Caki2 (cell line): ENCODE data around the gene GSTK1. TPM values are rescaled to one million over a fixed set of nuclear protein-coding genes. Genes with fewer than 3 reads are reported as not detected.
A peak's percentile ranks its signal among the peaks of the same experiment; 100 is the strongest.

Experiments used
- DNase-seq: peaks from one replicate; pipeline ENCODE4 v3.0.0-alpha.2; 2015; ENCODE audit warnings: low read depth
- in situ Hi-C: cut with HindIII; loops from 2 replicates; pipeline ENCODE4 v1.10.0; 2016; ENCODE audit warnings: low sequenced_read_pairs, low pct_unique_long_range_greater_than_20kb, mixed read lengths
- total RNA-seq: library from RNA; depleted of rRNA; stranded (reverse); fragments of >200 nt; shearing (Covaris generic); gene quantifications from 2 replicates; pipeline ENCODE4 v1.2.3, GENCODE V29; 2014; ENCODE audit warnings: low replicate concordance

The GSTK1 gene
- total RNA-seq, 1 experiment from 2014 or later: 161 TPM

GRCh38 chr7:143236408-143236990 lies 26.7 kb upstream of the GSTK1 start:
- in situ Hi-C loops: no loop called here
- no peak for DNase-seq

DNA sequence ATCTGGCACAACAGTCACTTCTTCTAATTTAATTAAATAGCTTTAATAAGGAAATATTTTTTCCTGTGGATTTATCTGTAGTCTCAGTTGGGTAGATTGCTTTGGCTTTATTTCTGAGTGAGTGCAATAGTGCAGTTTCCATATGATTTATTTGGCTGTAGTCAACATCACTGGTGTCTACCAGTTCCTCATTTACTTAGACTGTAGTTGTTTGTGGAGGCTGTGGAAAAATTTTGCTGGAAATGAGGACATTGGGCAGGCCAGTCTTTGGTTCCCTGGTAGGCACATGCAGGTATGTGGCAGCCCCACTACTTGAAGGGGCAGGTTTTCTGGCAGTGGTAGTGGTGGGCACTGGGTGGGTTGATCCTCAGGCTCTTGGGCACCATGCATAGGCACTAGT lies 25.9 kb upstream of the GSTK1 start:
- in situ Hi-C loops: no loop called here

GRCh38 chr7:143238289-143238980 lies 24.8 kb upstream of the GSTK1 start:
- in situ Hi-C loops: no loop called here
- DNase-seq: no peak

More for the DNA sequence above, 25.9 kb upstream of the GSTK1 start:
- no peak for DNase-seq

DNA sequence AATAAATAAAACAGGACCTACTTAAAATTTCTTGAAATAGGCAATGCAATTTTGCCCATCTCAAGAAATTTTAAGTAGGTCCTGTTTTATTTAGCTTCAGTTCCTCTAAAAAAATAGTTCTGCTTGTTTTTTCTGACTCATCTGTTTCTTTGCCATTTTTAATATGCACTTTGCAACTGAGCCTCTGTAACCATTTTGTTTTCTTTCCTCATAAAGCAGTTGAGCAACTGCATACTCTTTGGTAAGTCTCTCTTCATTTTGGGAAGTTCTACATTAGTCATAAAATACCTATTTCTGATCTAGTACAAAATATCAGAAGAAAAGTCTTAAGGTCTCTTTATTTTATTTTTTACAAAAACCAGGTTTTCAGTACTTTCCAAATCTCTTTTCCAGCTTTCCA lies 23.4 kb upstream of the GSTK1 start:
- no peak for DNase-seq
- in situ Hi-C loops: no loop called here

GRCh38 chr7:143240291-143241168 lies 22.7 kb upstream of the GSTK1 start:
- in situ Hi-C loops: no loop called here
- DNase-seq: peak; percentile 46

DNA sequence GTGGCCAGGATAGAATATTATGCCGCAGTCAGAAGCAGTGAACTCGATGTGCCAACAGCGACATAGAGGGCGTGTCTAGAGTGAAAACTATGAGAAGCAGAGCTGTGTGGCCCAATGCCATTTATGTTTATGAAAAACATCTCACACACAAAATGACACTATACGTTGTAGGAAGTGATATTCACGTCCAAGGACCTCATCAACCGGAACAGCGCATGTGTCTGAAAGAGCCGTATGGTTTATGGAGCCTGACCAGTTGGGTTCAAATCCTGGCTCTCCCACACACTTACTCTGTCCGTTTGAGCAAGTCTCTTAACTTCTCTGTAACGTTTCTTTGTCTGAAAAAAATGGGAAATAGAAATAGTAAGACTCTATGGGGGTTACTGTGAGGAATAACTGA lies 20.9 kb upstream of the GSTK1 start:
- in situ Hi-C loops: no loop called here
- no peak for DNase-seq

DNA sequence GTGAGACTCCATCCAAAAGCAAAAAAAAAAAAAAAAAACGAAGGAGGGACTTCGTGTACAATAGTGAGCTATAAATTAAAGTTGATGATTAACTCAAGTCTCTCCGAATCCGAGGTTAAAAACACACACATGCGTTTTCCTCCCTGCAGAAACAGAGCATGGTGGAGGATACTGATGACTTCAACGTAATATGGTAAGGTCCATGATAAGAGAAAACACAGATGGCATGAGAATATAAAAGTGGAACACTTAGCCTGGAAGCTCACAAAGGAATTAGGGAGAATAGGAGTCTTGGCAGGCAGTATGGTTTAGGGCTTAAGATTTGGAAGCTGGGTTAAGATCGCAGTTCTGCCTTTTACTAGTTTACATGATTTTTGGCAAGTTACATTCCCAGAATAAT lies 20.1 kb upstream of the GSTK1 start:
- in situ Hi-C loops: no loop called here
- DNase-seq: no peak

DNA sequence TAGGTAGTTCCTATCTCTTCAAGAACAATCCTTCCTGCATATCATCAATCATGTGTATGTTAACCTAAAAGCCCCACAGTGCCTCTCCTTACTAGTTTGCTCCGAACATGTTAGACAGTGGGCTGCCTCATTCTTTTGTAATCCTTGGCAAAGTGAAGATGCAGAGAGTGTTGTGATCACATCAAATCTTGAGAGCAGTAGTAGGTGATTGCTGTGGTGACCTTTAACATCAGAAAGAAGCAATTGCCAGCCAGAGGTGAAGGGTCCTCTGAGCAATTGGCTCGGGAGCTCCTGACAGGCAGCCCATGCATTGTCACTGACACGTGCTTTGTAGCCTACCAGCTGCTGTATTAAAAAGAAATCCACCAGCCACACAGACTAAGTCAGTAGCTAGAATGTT lies 19.6 kb upstream of the GSTK1 start:
- DNase-seq: no peak
- in situ Hi-C loops: no loop called here

- no peak for DNase-seq
- in situ Hi-C loops: no loop called here
These were observed 18.9 kb upstream of the GSTK1 start for GRCh38 chr7:143244321-143244720.

GRCh38 chr7:143245123-143245522 lies 18.1 kb upstream of the GSTK1 start:
- DNase-seq: no peak
- in situ Hi-C loops: no loop called here

- DNase-seq: no peak
- in situ Hi-C loops: no loop called here
These were observed 15.9 kb upstream of the GSTK1 start for GRCh38 chr7:143247372-143247771.

GRCh38 chr7:143248761-143249354 lies 14.4 kb upstream of the GSTK1 start:
- DNase-seq: no peak
- in situ Hi-C loops: no loop called here

- in situ Hi-C loops: no loop called here
- DNase-seq: no peak
These were observed 13.0 kb upstream of the GSTK1 start for GRCh38 chr7:143250199-143250598.

DNA sequence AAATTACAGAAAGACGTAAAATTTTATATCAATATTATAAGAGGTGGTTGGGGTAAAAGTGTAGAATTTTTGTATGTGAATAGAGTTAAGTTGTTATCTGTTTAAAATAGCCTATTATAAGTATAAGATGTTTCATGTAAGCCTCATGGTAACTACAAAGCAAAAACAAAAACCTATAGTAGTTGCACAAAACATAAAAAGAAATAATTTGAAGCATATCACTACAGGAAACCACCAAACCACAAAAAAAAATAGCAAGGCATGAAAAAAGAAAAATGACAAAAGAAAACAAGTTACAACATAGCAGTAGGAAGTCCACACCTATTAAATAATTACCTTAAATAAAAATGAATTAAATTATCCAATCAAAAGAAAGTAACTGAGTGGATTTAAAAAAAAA lies 12.4 kb upstream of the GSTK1 start:
- in situ Hi-C loops: no loop called here
- no peak for DNase-seq

GRCh38 chr7:143252006-143252405 lies 11.2 kb upstream of the GSTK1 start:
- in situ Hi-C loops: no loop called here
- DNase-seq: no peak

- in situ Hi-C loops: no loop called here
- DNase-seq: no peak
These were observed 7.7 kb upstream of the GSTK1 start for GRCh38 chr7:143255564-143255963.

GRCh38 chr7:143256325-143256724 lies 6.9 kb upstream of the GSTK1 start:
- no peak for DNase-seq
- in situ Hi-C loops: no loop called here

DNA sequence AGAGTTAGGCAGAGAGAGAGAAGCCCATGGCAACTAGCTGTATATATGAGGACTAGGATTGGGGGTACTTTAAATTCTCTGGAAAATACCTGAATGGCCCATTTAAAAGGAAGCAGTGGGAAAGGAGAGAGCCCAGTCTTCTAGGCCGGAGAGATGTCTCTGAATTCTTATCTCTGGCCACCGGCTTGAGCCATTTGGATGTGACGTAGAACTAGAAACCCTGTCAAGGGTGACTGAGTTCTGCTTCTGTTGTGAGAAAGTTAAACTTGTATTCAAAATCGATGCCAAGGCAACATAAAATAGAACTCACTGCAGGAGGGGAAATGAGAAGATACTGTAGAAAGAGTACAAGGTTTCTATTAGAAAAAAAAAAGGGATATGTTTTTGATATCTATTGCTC lies 6.3 kb upstream of the GSTK1 start:
- no peak for DNase-seq
- in situ Hi-C loops: no loop called here

DNA sequence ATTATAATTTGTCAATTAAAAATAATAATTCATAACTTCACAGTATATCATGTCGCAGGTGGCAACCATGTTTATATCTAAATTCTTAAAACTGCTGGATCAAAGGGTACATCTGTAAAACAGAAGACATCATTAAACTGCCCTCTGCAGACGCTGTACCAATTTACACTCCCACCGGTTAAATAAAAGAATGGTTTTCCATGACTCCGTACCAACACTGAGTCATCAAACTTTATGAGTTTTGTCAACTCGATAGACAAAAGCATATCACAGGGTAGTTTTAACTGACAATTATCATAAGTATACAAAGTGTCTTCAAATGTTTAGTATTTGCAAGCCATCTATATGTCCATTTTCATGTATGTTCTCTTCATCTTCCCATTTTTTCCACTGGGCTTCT lies 5.7 kb upstream of the GSTK1 start:
- no peak for DNase-seq
- in situ Hi-C loops: no loop called here
